IMR-90 (cell line): ENCODE results near the gene MYO3B. TPM values are rescaled to one million over a fixed set of nuclear protein-coding genes. Genes with fewer than 3 reads are reported as not detected.

Source experiments
- ATAC-seq: fragments of 200-7000 bp; cut with Tn5 transposase; 2 replicates; pipeline ENCODE4 v1.9.1; 2020; ENCODE audit warnings: low read depth, mild to moderate bottlenecking, moderate library complexity
- BruUV-seq: library from RNA; stranded (reverse); fragments of 400-500 nt; replicated peaks from 2 replicates; lab custom pipeline; 2021; lab: Mats Ljungman, UMichigan
- CTCF ChIA-PET: fragments of 300-600 bp; formaldehyde crosslinking; extraction: SDS; loops from one replicate; lab custom pipeline; 2021; ENCODE audit warnings: antibody characterized with exemption; lab: Yijun Ruan, JAX
- POLR2A ChIA-PET: fragments of 300-600 bp; sonication (Branson Sonifier 250); formaldehyde crosslinking; loops from one replicate; lab custom pipeline; 2022; ENCODE audit warnings: antibody characterized with exemption; ENCODE audit not compliant: unreplicated experiment; lab: Charles Lee
- DNase-seq: peaks from one replicate; pipeline ENCODE4 v3.0.0; 2013
- H2AFZ ChIP-seq: replicated peaks from 2 replicates; pipeline ENCODE3; 2013; ENCODE audit warnings: low read length, mild to moderate bottlenecking; ENCODE audit not compliant: poor library complexity
- H2AK5ac ChIP-seq: 2 replicates; pipeline ENCODE4 v1.6.1; 2013; ENCODE audit warnings: low read depth, low read length, inconsistent platforms
- H2AK9ac ChIP-seq: replicated peaks from 2 replicates; pipeline ENCODE3; 2013; ENCODE audit warnings: mild to moderate bottlenecking, low read depth, low read length, moderate library complexity; ENCODE audit not compliant: poor library complexity
- H2BK120ac ChIP-seq: 2 replicates; pipeline ENCODE4 v1.6.1; 2013; ENCODE audit warnings: low read depth, low read length, inconsistent platforms
- H2BK15ac ChIP-seq: 3 replicates; pipeline ENCODE4 v1.6.1; 2013; ENCODE audit warnings: low read depth, low read length, inconsistent platforms
- H2BK20ac ChIP-seq: 2 replicates; pipeline ENCODE4 v1.6.1; 2013; ENCODE audit warnings: low read depth, mild to moderate bottlenecking, inconsistent platforms, low read length, moderate library complexity
- H2BK5ac ChIP-seq: 2 replicates; pipeline ENCODE4 v1.6.1; 2013; ENCODE audit warnings: mild to moderate bottlenecking, low read depth, low read length, inconsistent platforms; ENCODE audit not compliant: poor library complexity, severe bottlenecking
- H3K14ac ChIP-seq: replicated peaks from 2 replicates; pipeline ENCODE4 v1.6.1; 2013; ENCODE audit warnings: low read depth, low read length, inconsistent platforms
- H3K18ac ChIP-seq: 2 replicates; pipeline ENCODE4 v1.6.1; 2013; ENCODE audit warnings: low read depth, low read length, control low read depth
- H3K23ac ChIP-seq: 2 replicates; pipeline ENCODE4 v1.6.1; 2013; ENCODE audit warnings: low read depth, low read length, inconsistent platforms
- H3K27ac ChIP-seq: 2 replicates; pipeline ENCODE4 v1.5.1; 2013; ENCODE audit warnings: mild to moderate bottlenecking, control low read depth, low read length; ENCODE audit not compliant: insufficient read depth
- H3K27me3 ChIP-seq: 2 replicates; pipeline ENCODE4 v1.6.1; 2013; ENCODE audit warnings: low read length; ENCODE audit not compliant: control insufficient read depth, insufficient read depth
- H3K36me3 ChIP-seq: 2 replicates; pipeline ENCODE4 v1.6.1; 2013; ENCODE audit warnings: low read length, mixed read lengths; ENCODE audit not compliant: control insufficient read depth, insufficient read depth
- H3K4ac ChIP-seq: 2 replicates; pipeline ENCODE4 v1.6.1; 2013; ENCODE audit warnings: low read depth, low read length, inconsistent platforms
- H3K4me1 ChIP-seq: 2 replicates; pipeline ENCODE4 v1.6.1; 2013; ENCODE audit warnings: low read length, mixed read lengths; ENCODE audit not compliant: control insufficient read depth, insufficient read depth
- H3K4me2 ChIP-seq: 2 replicates; pipeline ENCODE4 v1.6.1; 2013; ENCODE audit warnings: low read depth, mild to moderate bottlenecking, control low read depth, low read length, moderate library complexity
- H3K4me3 ChIP-seq: 2 replicates; pipeline ENCODE4 v1.5.1; 2013; ENCODE audit warnings: low read depth, mild to moderate bottlenecking, control low read depth, low read length, moderate library complexity; ENCODE audit not compliant: insufficient read depth
- H3K56ac ChIP-seq: 2 replicates; pipeline ENCODE4 v1.6.1; 2013; ENCODE audit warnings: low read length, inconsistent platforms; ENCODE audit not compliant: insufficient read depth; ENCODE audit errors: extremely low read depth
- H3K79me1 ChIP-seq, 2 experiments: 2 replicates each; pipeline ENCODE4 v1.6.1; 2013; ENCODE audit warnings: low read length in 2 of 2, inconsistent platforms in 1 of 2, low read depth in 1 of 2
- H3K9ac ChIP-seq: 2 replicates; pipeline ENCODE4 v1.6.1; 2013; ENCODE audit warnings: low read depth, low read length, control low read depth
- H3K9me1 ChIP-seq: 2 replicates; pipeline ENCODE4 v1.6.1; 2013; ENCODE audit warnings: low read length, inconsistent platforms; ENCODE audit not compliant: insufficient read depth
- H3K9me3 ChIP-seq: 2 replicates; pipeline ENCODE4 v1.6.1; 2013; ENCODE audit warnings: low read length; ENCODE audit not compliant: control insufficient read depth, insufficient read depth
- H4K20me1 ChIP-seq: 2 replicates; pipeline ENCODE4 v1.6.1; 2013; ENCODE audit warnings: low read length, inconsistent platforms; ENCODE audit not compliant: insufficient read depth
- H4K5ac ChIP-seq: 2 replicates; pipeline ENCODE4 v1.6.1; 2013; ENCODE audit warnings: mild to moderate bottlenecking, low read depth, low read length, control low read depth
- H4K8ac ChIP-seq, 2 experiments: 2 replicates each; pipeline ENCODE4 v1.6.1; 2013; ENCODE audit warnings: low read depth in 2 of 2, low read length in 2 of 2, control low read depth in 1 of 2, inconsistent platforms in 1 of 2
- H4K91ac ChIP-seq: 2 replicates; pipeline ENCODE4 v1.6.1; 2013; ENCODE audit warnings: low read depth, low read length, inconsistent platforms; ENCODE audit not compliant: insufficient read depth
- BHLHE40 ChIP-seq: fragments of 150-350 bp; IDR thresholded peaks from 2 replicates; pipeline ENCODE4 v1.6.1; 2016; ENCODE audit warnings: mild to moderate bottlenecking, low read depth, low read length
- FOS ChIP-seq: fragments of 150-350 bp; IDR thresholded peaks from 2 replicates; pipeline ENCODE4 v1.6.1; 2016; ENCODE audit warnings: low read depth, low read length
- MAZ ChIP-seq: IDR thresholded peaks from 2 replicates; pipeline ENCODE4 v1.6.1; 2012; ENCODE audit warnings: low read depth, mild to moderate bottlenecking, low read length, improper control_type of control experiment, moderate library complexity, borderline replicate concordance
- MXI1 ChIP-seq: IDR thresholded peaks from 2 replicates; pipeline ENCODE4 v1.6.1; 2012; ENCODE audit warnings: low read depth, mild to moderate bottlenecking, low read length, moderate library complexity, borderline replicate concordance
- NFE2L2 ChIP-seq: fragments of 150-350 bp; IDR thresholded peaks from 2 replicates; pipeline ENCODE4 v1.6.1; 2016; ENCODE audit warnings: low read depth, mild to moderate bottlenecking, low read length
- RAD21 ChIP-seq: IDR thresholded peaks from 2 replicates; pipeline ENCODE4 v1.6.1; 2012; ENCODE audit warnings: low read length, improper control_type of control experiment
- RCOR1 ChIP-seq: IDR thresholded peaks from 2 replicates; pipeline ENCODE4 v1.6.1; 2012; ENCODE audit warnings: mild to moderate bottlenecking, low read length, improper control_type of control experiment; ENCODE audit not compliant: insufficient replicate concordance
- SMC3 ChIP-seq: fragments of 150-350 bp; IDR thresholded peaks from 2 replicates; pipeline ENCODE4 v1.6.1; 2016; ENCODE audit warnings: low read depth, mild to moderate bottlenecking, antibody characterized with exemption, low read length, moderate library complexity
- WGBS, 2 experiments: methylation state at CpG; one replicate each; pipeline versions ENCODE4 v1.1.5 to v1.1.7; 2013; ENCODE audit warnings: missing lambda C conversion rate in 2 of 2; ENCODE audit not compliant: insufficient read length in 1 of 2; ENCODE audit errors: extremely low coverage in 2 of 2; 5-methylcytosine and 5-hydroxymethylcytosine counted together
- dilution Hi-C: fragments of 300-500 bp; cut with HindIII; formaldehyde crosslinking; loops from one replicate; pipeline ENCODE4 v1.14.3; 2018; ENCODE audit warnings: low sequenced_read_pairs; ENCODE audit not compliant: unreplicated experiment
- in situ Hi-C: fragments of 300-500 bp; cut with MboI; formaldehyde crosslinking; loops from 3 replicates; pipeline ENCODE4 v1.14.3; 2019; ENCODE audit warnings: low sequenced_read_pairs, inconsistent platforms, mixed read lengths
- intact Hi-C: fragments of 100-400 bp; cut with micrococcal nuclease; formaldehyde crosslinking; loops from 2 replicates; pipeline ENCODE4 v1.10.0; 2022
- polyA plus RNA-seq, 3 experiments: library from polyadenylated mRNA; depleted of rRNA; stranded (reverse); fragments of >200 nt; gene quantifications; 2 replicates each; pipeline ENCODE4 v1.2.3, GENCODE V29; 2012; ENCODE audit warnings: low replicate concordance in 1 of 3
- total RNA-seq: library from RNA; depleted of rRNA; stranded (reverse); fragments of >200 nt; gene quantifications from 2 replicates; pipeline ENCODE4 v1.2.3, GENCODE V29; 2012
- TF ChIP-seq, protein P1 (sequence below): conservative IDR thresholded peaks from 2 replicates; pipeline ENCODE4 v1.5.1; 2012; ENCODE audit warnings: mild to moderate bottlenecking, low read depth, low read length, improper control_type of control experiment

Gene MYO3B
- total and polyA plus RNA-seq, 2 of the 4 experiments (the other 2 are of a cell fraction), result 0.02 TPM; not detected in 1

- WGBS, 2 experiments, result no CpG with 5 or more reads among the region's 1 CpG
- TF ChIP-seq MAZ (no peak), RAD21 (no peak), NFE2L2 (no peak), MXI1 (no peak), BHLHE40 (no peak), RCOR1 (no peak), SMC3 (no peak), FOS (no peak)
- TF ChIP-seq, protein P1, sequence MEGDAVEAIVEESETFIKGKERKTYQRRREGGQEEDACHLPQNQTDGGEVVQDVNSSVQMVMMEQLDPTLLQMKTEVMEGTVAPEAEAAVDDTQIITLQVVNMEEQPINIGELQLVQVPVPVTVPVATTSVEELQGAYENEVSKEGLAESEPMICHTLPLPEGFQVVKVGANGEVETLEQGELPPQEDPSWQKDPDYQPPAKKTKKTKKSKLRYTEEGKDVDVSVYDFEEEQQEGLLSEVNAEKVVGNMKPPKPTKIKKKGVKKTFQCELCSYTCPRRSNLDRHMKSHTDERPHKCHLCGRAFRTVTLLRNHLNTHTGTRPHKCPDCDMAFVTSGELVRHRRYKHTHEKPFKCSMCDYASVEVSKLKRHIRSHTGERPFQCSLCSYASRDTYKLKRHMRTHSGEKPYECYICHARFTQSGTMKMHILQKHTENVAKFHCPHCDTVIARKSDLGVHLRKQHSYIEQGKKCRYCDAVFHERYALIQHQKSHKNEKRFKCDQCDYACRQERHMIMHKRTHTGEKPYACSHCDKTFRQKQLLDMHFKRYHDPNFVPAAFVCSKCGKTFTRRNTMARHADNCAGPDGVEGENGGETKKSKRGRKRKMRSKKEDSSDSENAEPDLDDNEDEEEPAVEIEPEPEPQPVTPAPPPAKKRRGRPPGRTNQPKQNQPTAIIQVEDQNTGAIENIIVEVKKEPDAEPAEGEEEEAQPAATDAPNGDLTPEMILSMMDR, result no peak
- Histone ChIP-seq H2BK5ac (no peak overlapping the region), H3K36me3 (no peaks in the 10 kb centered on the region), H3K27me3 (no peaks in the 10 kb centered on the region), H4K20me1 (no peaks in the 10 kb centered on the region), H3K4ac (no peak overlapping the region), H3K4me3 (no peak overlapping the region), H3K27ac (no peak overlapping the region), H3K9ac (no peak overlapping the region), H2AK5ac (no peak overlapping the region), H2AK9ac (no peak overlapping the region), H3K4me1 (no peaks in the 10 kb centered on the region), H4K8ac (no peak overlapping the region), H2BK120ac (no peak overlapping the region), H3K79me1 (no peaks in the 10 kb centered on the region), H3K56ac (no peak overlapping the region), H4K91ac (no peak overlapping the region), H3K4me2 (no peak overlapping the region), H3K18ac (no peak overlapping the region), H2BK15ac (no peak overlapping the region), H4K5ac (no peak overlapping the region), H3K9me1 (no peaks in the 10 kb centered on the region), H3K14ac (no peak overlapping the region), H3K23ac (no peak overlapping the region), H2AFZ (no peak overlapping the region), H3K9me3 (no peaks in the 10 kb centered on the region), H2BK20ac (no peak overlapping the region)
- in situ Hi-C loops (no loop called here), intact Hi-C loops (no loop called here), dilution Hi-C loops (no loop called here)
- CTCF ChIA-PET, result no interaction called here
- no peak for DNase-seq
- POLR2A ChIA-PET, result no interaction called here
- no TSS peak for BruUV-seq
- no peak for ATAC-seq
These were observed 388.2 kb downstream of the MYO3B start for GRCh38 chr2:170566138-170566537.
